WTC11 (cell line): Measurements from ENCODE around the gene C1QTNF6. TPM values are rescaled to one million over a fixed set of nuclear protein-coding genes. Genes with fewer than 3 reads are reported as not detected.

ENCODE experiments used
- ATAC-seq: fragments of 200-7000 bp; cut with Tn5 transposase; 2 replicates; pipeline ENCODE4 v1.10.0; 2021; ENCODE audit warnings: mild to moderate bottlenecking, moderate library complexity
- CTCF ChIA-PET: fragments of 300-600 bp; sonication (Branson Sonifier 250); formaldehyde crosslinking; loops from one replicate; lab custom pipeline; 2021; ENCODE audit warnings: antibody characterized with exemption; lab: Charles Lee
- POLR2A ChIA-PET: fragments of 350-600 bp; sonication (Branson Sonifier 250); formaldehyde crosslinking; loops from one replicate; lab custom pipeline; 2021; ENCODE audit warnings: antibody characterized with exemption; lab: Charles Lee
- DNase-seq: peaks from one replicate; pipeline ENCODE4 v3.0.0; 2021; ENCODE audit warnings: low spot score
- H3K27ac Mint-ChIP-seq: 2 replicates; pipeline ENCODE4 v1.8.0; 2021; ENCODE audit warnings: mixed read lengths
- H3K27me3 Mint-ChIP-seq: 2 replicates; pipeline ENCODE4 v1.8.0; 2021; ENCODE audit warnings: low read depth, mild to moderate bottlenecking, moderate library complexity, mixed read lengths
- H3K36me3 Mint-ChIP-seq: 2 replicates; pipeline ENCODE4 v1.8.0; 2021; ENCODE audit warnings: mixed read lengths
- H3K4me1 Mint-ChIP-seq: 2 replicates; pipeline ENCODE4 v1.8.0; 2022; ENCODE audit warnings: mixed read lengths
- H3K4me3 Mint-ChIP-seq: 2 replicates; pipeline ENCODE4 v1.8.0; 2021; ENCODE audit warnings: mild to moderate bottlenecking, moderate library complexity, mixed read lengths
- H3K9me3 Mint-ChIP-seq: 2 replicates; pipeline ENCODE4 v1.8.0; 2021; ENCODE audit warnings: mixed read lengths
- ATF1 ChIP-seq: sonication (generic); formaldehyde crosslinking; IDR thresholded peaks from 2 replicates; pipeline ENCODE4 v1.8.1; 2023; ENCODE audit warnings: mild to moderate bottlenecking, moderate library complexity, missing genetic modification reagents
- ATF3 ChIP-seq: sonication (generic); formaldehyde crosslinking; conservative IDR thresholded peaks from 2 replicates; pipeline ENCODE4 v1.8.1; 2022; ENCODE audit warnings: mild to moderate bottlenecking, missing genetic modification reagents
- CDX4 ChIP-seq: fragments of 250-450 bp; sonication (Bioruptor Pico); IDR thresholded peaks from 2 replicates; pipeline ENCODE4 v1.9.0; 2021; ENCODE audit warnings: moderate library complexity, mild to moderate bottlenecking, inconsistent platforms, borderline replicate concordance
- CREB1 ChIP-seq: sonication (generic); formaldehyde crosslinking; IDR thresholded peaks from 2 replicates; pipeline ENCODE4 v1.8.0; 2023; ENCODE audit warnings: mild to moderate bottlenecking, missing genetic modification reagents
- KAT7 ChIP-seq: sonication (generic); formaldehyde crosslinking; IDR thresholded peaks from 2 replicates; pipeline ENCODE4 v1.8.1; 2023; ENCODE audit warnings: missing genetic modification reagents, mild to moderate bottlenecking, borderline replicate concordance
- NFE2L1 ChIP-seq: sonication (generic); formaldehyde crosslinking; IDR thresholded peaks from 2 replicates; pipeline ENCODE4 v1.8.1; 2023; ENCODE audit warnings: missing genetic modification reagents
- NFYB ChIP-seq: sonication (generic); formaldehyde crosslinking; conservative IDR thresholded peaks from 2 replicates; pipeline ENCODE4 v1.8.0; 2022; ENCODE audit warnings: low read depth, missing genetic modification reagents
- RORB ChIP-seq: fragments of 250-450 bp; sonication (Bioruptor Pico); IDR thresholded peaks from 2 replicates; pipeline ENCODE4 v1.9.0; 2021; ENCODE audit warnings: mild to moderate bottlenecking
- TCF7 ChIP-seq: sonication (generic); formaldehyde crosslinking; IDR thresholded peaks from 2 replicates; pipeline ENCODE4 v1.8.0; 2022; ENCODE audit warnings: mild to moderate bottlenecking, low read depth, missing genetic modification reagents, moderate library complexity
- TEAD1 ChIP-seq: sonication (generic); formaldehyde crosslinking; IDR thresholded peaks from 2 replicates; pipeline ENCODE4 v1.8.0; 2022; ENCODE audit warnings: mild to moderate bottlenecking, missing genetic modification reagents
- ZBTB43 ChIP-seq: sonication (generic); formaldehyde crosslinking; IDR thresholded peaks from 2 replicates; pipeline ENCODE4 v1.8.1; 2023; ENCODE audit warnings: mild to moderate bottlenecking, missing genetic modification reagents
- ZNF121 ChIP-seq: sonication (generic); formaldehyde crosslinking; IDR thresholded peaks from 2 replicates; pipeline ENCODE4 v1.8.0; 2023; ENCODE audit warnings: missing genetic modification reagents
- ZNF138 ChIP-seq: sonication (generic); formaldehyde crosslinking; conservative IDR thresholded peaks from 2 replicates; pipeline ENCODE4 v1.8.1; 2022; ENCODE audit warnings: mild to moderate bottlenecking, moderate library complexity, missing genetic modification reagents
- ZNF281 ChIP-seq: sonication (generic); formaldehyde crosslinking; IDR thresholded peaks from 2 replicates; pipeline ENCODE4 v1.8.0; 2023; ENCODE audit warnings: mild to moderate bottlenecking, missing genetic modification reagents
- ZNF317 ChIP-seq: sonication (generic); formaldehyde crosslinking; IDR thresholded peaks from 2 replicates; pipeline ENCODE4 v1.8.1; 2023; ENCODE audit warnings: low read depth, mild to moderate bottlenecking, moderate library complexity, missing genetic modification reagents, borderline replicate concordance
- ZNF396 ChIP-seq: fragments of 250-450 bp; sonication (Bioruptor Pico); IDR thresholded peaks from 2 replicates; pipeline ENCODE4 v1.8.0; 2021; ENCODE audit warnings: mild to moderate bottlenecking, moderate library complexity, borderline replicate concordance
- ZNF416 ChIP-seq: fragments of 250-450 bp; sonication (Bioruptor Pico); IDR thresholded peaks from 2 replicates; pipeline ENCODE4 v1.9.0; 2021; ENCODE audit warnings: mild to moderate bottlenecking, inconsistent platforms
- total RNA-seq: library from RNA; stranded (reverse); gene quantifications from 3 replicates; pipeline ENCODE4 v1.2.3, GENCODE V29; 2021

The C1QTNF6 gene
- total RNA-seq, 1 experiment from 2014 or later: 5.9 TPM

GRCh38 chr22:37206118-37206840 is 18.2 kb upstream of the C1QTNF6 start:
- no peaks in the 10 kb centered on the region for H3K36me3 Mint-ChIP-seq
- H3K27me3 Mint-ChIP-seq: peaks cover 6% of the 10 kb centered on the region; the same call in 1 of the 2 replicates
- CTCF ChIA-PET: interaction anchor here (2.0 kb wide), 1 partner anchor 54 kb away, joined by 10 read pairs; no protein-coding TSS in a partner anchor
- ATAC-seq: no peak
- no peaks in the 10 kb centered on the region for H3K9me3 Mint-ChIP-seq
- H3K4me1 Mint-ChIP-seq: peaks cover 2% of the 10 kb centered on the region; the same call in 1 of the 2 replicates
- H3K4me3 Mint-ChIP-seq: no peak overlapping the region
- no peak overlapping the region for H3K27ac Mint-ChIP-seq
- POLR2A ChIA-PET: no interaction called here
- DNase-seq: no peak
- TF ChIP-seq CDX4 (CRISPR knock-in tag) (no peak), ZNF416 (CRISPR knock-in tag) (no peak)

GRCh38 chr22:37205046-37205445 is 17.0 kb upstream of the C1QTNF6 start:
- Mint-ChIP-seq H3K27me3 (no peaks in the 10 kb centered on the region), H3K27ac (no peak overlapping the region), H3K4me1 (peaks cover 3% of the 10 kb centered on the region; the same call in 1 of the 2 replicates), H3K36me3 (no peaks in the 10 kb centered on the region), H3K4me3 (no peak overlapping the region), H3K9me3 (no peaks in the 10 kb centered on the region)
- DNase-seq: no peak
- ChIA-PET POLR2A (no interaction called here), CTCF (interaction anchor here (2.0 kb wide), 1 partner anchor 55 kb away, joined by 10 read pairs; no protein-coding TSS in a partner anchor)
- TF ChIP-seq ATF1: no peak
- no peak for TF ChIP-seq ZBTB43 (CRISPR knock-in tag)
- TF ChIP-seq ZNF317 (CRISPR knock-in tag): no peak
- no peak for TF ChIP-seq NFYB (CRISPR knock-in tag)
- no peak for TF ChIP-seq ZNF138 (CRISPR knock-in tag)
- no peak for TF ChIP-seq ZNF121
- TF ChIP-seq ZNF396: no peak
- TF ChIP-seq TEAD1: no peak
- no peak for TF ChIP-seq RORB (CRISPR knock-in tag)
- no peak for TF ChIP-seq ZNF281 (CRISPR knock-in tag)
- TF ChIP-seq TCF7 (CRISPR knock-in tag): no peak
- TF ChIP-seq CREB1 (CRISPR knock-in tag): no peak
- no peak for ATAC-seq

GRCh38 chr22:37204045-37204655 is 16.1 kb upstream of the C1QTNF6 start:
- DNase-seq (no peak), ATAC-seq (no peak)
- Mint-ChIP-seq H3K27ac (no peak overlapping the region), H3K36me3 (no peaks in the 10 kb centered on the region), H3K27me3 (no peaks in the 10 kb centered on the region), H3K4me1 (peaks cover 6% of the 10 kb centered on the region; the same call in 1 of the 2 replicates), H3K9me3 (no peaks in the 10 kb centered on the region), H3K4me3 (no peak overlapping the region)
- TF ChIP-seq KAT7 (CRISPR knock-in tag) (no peak), CDX4 (CRISPR knock-in tag) (no peak), ATF3 (CRISPR knock-in tag) (no peak), NFE2L1 (CRISPR knock-in tag) (no peak)
- ChIA-PET CTCF (no interaction called here), POLR2A (no interaction called here)
